Gastrocnemius medialis (tissue), 4 donors: ENCODE measurements around the gene CRTC3. TPM values are rescaled to one million over a fixed set of nuclear protein-coding genes. Genes with fewer than 3 reads are reported as not detected.
A peak's percentile ranks its signal among the peaks of the same experiment; 100 is the strongest.
"Not testable (repeated sequence)": the region's sequence is repeated elsewhere in the genome, so short reads cannot be mapped to it uniquely, and the experiment has no call there.

ENCODE experiments used
- ATAC-seq, 2 donors: fragments of 150-250 bp; one replicate each; pipeline ENCODE4 v1.9.1; 2016
- DNase-seq, 2 donors: peaks; one replicate each; pipeline ENCODE4 v3.0.0-alpha.2; 2019
- H3K27ac ChIP-seq, 4 donors: fragments of 200-600 bp; sonication (generic); 1 replicate in 1 of 4; 2 replicates in 3 of 4; pipeline ENCODE4 v1.5.1; 2016 to 2018; ENCODE audit warnings: mild to moderate bottlenecking in 2 of 4, moderate library complexity in 1 of 4
- H3K27me3 ChIP-seq, 3 donors: fragments of 200-600 bp; sonication (generic) in 2 of 3; 1 replicate in 1 of 3; 2 replicates in 2 of 3; pipeline versions ENCODE4 v1.5.1 to v1.6.0; 2016 to 2019; ENCODE audit warnings: mild to moderate bottlenecking in 1 of 3, moderate library complexity in 1 of 3
- H3K36me3 ChIP-seq, 2 donors: fragments of 200-600 bp; sonication (generic) in 1 of 2; one replicate each; pipeline ENCODE4 v1.5.1; 2017 to 2018
- H3K4me1 ChIP-seq, 2 donors: fragments of 200-600 bp; sonication (generic) in 1 of 2; one replicate each; pipeline ENCODE4 v1.5.1; 2016 to 2017; ENCODE audit warnings: mild to moderate bottlenecking in 2 of 2
- H3K4me3 ChIP-seq, 4 donors: fragments of 200-600 bp; sonication (generic) in 3 of 4; 1 replicate in 1 of 4; 2 replicates in 3 of 4; pipeline ENCODE4 v1.5.1; 2016 to 2019; ENCODE audit warnings: mild to moderate bottlenecking in 2 of 4
- H3K9me3 ChIP-seq, 3 donors: fragments of 200-600 bp; sonication (generic) in 2 of 3; 1 replicate in 1 of 3; 2 replicates in 2 of 3; pipeline ENCODE4 v1.5.1; 2016 to 2019
- POLR2A ChIP-seq, 2 donors: fragments of 450-650 bp; IDR thresholded peaks; one replicate each; pipeline ENCODE4 v1.6.1; 2017; ENCODE audit warnings: antibody characterized with exemption in 2 of 2, mild to moderate bottlenecking in 2 of 2, moderate library complexity in 2 of 2
- in situ Hi-C, 4 donors: fragments of 200-750 bp; cut with MboI; loops; one replicate each; pipeline versions ENCODE4 v1.15.0 to v1.8.0; 2017; ENCODE audit warnings: low sequenced_read_pairs in 4 of 4
- intact Hi-C: fragments of 100-400 bp; cut with DNase I; formaldehyde crosslinking; loops from one replicate; pipeline ENCODE4 v1.15.1; 2023; ENCODE audit warnings: low total_unique reads
- total RNA-seq, 4 donors: library from RNA; depleted of rRNA; stranded (reverse); fragments of >200 nt; gene quantifications; one replicate each; pipeline versions ENCODE4 v1.1.0 to v1.2.3, GENCODE V29; 2016
- TF ChIP-seq, protein P1 (sequence below), 5 experiments: fragments of 450-650 bp in 3 of 5; fragments of 200-600 bp in 2 of 5; sonication (generic) in 2 of 5; IDR thresholded peaks in 4 of 5; conservative IDR thresholded peaks in 1 of 5; 1 replicate in 4 of 5; 2 replicates in 1 of 5; pipeline ENCODE4 v1.5.1; 2016 to 2019; ENCODE audit warnings: antibody characterized with exemption in 5 of 5, mild to moderate bottlenecking in 3 of 5, moderate library complexity in 3 of 5

Gene CRTC3
- total RNA-seq, 4 donors from 2014 or later, result 20.7 to 41.4 (median 30.5) TPM

DNA sequence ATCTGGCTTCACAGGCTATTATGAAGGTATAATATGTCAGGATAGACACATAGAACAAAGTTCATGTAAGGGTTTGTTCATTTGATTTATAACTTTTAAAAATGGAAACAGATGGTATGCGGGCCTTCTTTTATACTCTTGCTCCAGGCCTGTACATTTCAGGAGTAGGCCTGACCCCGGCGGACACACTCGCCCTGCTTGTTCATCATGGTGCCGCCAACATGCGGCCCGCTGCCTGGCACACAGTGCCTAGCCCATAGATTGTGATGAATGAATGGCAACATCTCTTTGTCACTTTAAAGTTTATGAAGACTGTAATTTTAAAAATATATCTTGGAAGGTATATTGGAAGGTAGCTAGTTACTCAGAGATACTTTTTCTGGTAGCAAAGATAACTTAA lies 95.3 kb downstream of the CRTC3 start:
- ATAC-seq (peak in 1 of 2 donors; percentile 0), DNase-seq (no peak)
- intact Hi-C loops, result no loop called here
- peak overlapping the region; percentile 78 to 91 (median 88) for H3K27ac ChIP-seq
- H3K36me3 ChIP-seq, result peaks cover 0 to 41% of the 10 kb centered on the region in 2 donors
- no peaks in the 10 kb centered on the region for H3K27me3 ChIP-seq
- TF ChIP-seq POLR2A (IDR thresholded peaks at IDR 0.05), result no peak
- TF ChIP-seq, protein P1, sequence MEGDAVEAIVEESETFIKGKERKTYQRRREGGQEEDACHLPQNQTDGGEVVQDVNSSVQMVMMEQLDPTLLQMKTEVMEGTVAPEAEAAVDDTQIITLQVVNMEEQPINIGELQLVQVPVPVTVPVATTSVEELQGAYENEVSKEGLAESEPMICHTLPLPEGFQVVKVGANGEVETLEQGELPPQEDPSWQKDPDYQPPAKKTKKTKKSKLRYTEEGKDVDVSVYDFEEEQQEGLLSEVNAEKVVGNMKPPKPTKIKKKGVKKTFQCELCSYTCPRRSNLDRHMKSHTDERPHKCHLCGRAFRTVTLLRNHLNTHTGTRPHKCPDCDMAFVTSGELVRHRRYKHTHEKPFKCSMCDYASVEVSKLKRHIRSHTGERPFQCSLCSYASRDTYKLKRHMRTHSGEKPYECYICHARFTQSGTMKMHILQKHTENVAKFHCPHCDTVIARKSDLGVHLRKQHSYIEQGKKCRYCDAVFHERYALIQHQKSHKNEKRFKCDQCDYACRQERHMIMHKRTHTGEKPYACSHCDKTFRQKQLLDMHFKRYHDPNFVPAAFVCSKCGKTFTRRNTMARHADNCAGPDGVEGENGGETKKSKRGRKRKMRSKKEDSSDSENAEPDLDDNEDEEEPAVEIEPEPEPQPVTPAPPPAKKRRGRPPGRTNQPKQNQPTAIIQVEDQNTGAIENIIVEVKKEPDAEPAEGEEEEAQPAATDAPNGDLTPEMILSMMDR (IDR thresholded peaks at IDR 0.05 in 4 of 5, conservative IDR thresholded peaks at IDR 0.05 in 1 of 5), result no peak
- no peaks in the 10 kb centered on the region for H3K9me3 ChIP-seq
- in situ Hi-C loops, result no loop called here
- peaks cover 19 to 25% of the 10 kb centered on the region in 2 donors for H3K4me1 ChIP-seq
- no peak overlapping the region for H3K4me3 ChIP-seq

DNA sequence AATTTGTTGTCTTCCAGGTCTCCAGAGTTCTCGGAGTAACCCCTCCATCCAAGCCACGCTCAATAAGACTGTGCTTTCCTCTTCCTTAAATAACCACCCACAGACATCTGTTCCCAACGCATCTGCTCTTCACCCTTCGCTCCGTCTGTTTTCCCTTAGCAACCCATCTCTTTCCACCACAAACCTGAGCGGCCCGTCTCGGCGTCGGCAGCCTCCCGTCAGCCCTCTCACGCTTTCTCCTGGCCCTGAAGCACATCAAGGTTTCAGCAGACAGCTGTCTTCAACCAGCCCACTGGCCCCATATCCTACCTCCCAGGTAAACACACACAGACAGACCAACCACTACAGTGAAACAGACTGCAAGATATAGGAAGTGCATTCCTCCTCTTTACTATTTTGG lies 99.5 kb downstream of the CRTC3 start:
- ATAC-seq, result no peak
- intact Hi-C loops, result no loop called here

DNA sequence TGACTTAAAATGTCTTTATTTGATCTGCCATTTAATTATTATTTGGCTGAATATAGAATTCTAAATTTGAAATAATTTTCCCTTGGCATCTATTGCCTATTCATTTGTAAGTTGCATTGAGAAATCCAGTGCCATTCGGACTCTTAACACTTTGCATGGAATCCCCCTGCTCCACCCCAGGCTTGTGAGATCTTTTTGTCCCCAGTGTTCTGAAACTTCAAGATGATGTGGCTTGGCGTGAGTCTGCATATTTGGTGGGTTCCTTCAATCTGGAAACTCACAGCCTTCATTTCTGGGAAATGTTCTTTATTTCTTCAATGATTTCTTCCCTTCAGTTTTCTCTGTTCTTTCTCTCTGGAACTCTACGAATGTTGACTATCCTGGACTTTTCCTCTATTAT lies 103.6 kb downstream of the CRTC3 start:
- H3K27ac ChIP-seq, result no peak overlapping the region
- intact Hi-C loops (no loop called here), in situ Hi-C loops (no loop called here)
- H3K27me3 ChIP-seq, result no peaks in the 10 kb centered on the region
- peaks cover 0 to 65% of the 10 kb centered on the region in 2 donors for H3K36me3 ChIP-seq
- H3K9me3 ChIP-seq, result no peaks in the 10 kb centered on the region
- no peak for TF ChIP-seq POLR2A (IDR thresholded peaks at IDR 0.05)
- TF ChIP-seq, protein P1 (IDR thresholded peaks at IDR 0.05 in 4 of 5, conservative IDR thresholded peaks at IDR 0.05 in 1 of 5), result no peak
- DNase-seq (no peak), ATAC-seq (no peak)
- H3K4me3 ChIP-seq, result no peak overlapping the region
- H3K4me1 ChIP-seq, result no peaks in the 10 kb centered on the region

More for the DNA sequence above, 99.5 kb downstream of the CRTC3 start:
- H3K4me1 ChIP-seq, result peaks cover 9 to 10% of the 10 kb centered on the region in 2 donors
- TF ChIP-seq POLR2A (IDR thresholded peaks at IDR 0.05), result no peak
- TF ChIP-seq, protein P1 (IDR thresholded peaks at IDR 0.05 in 4 of 5, conservative IDR thresholded peaks at IDR 0.05 in 1 of 5), result no peak
- H3K27me3 ChIP-seq, result no peaks in the 10 kb centered on the region
- no peak for DNase-seq
- H3K9me3 ChIP-seq, result no peaks in the 10 kb centered on the region
- in situ Hi-C loops, result no loop called here
- no peak overlapping the region for H3K4me3 ChIP-seq
- H3K27ac ChIP-seq, result no peak overlapping the region
- peaks cover 0 to 68% of the 10 kb centered on the region in 2 donors for H3K36me3 ChIP-seq

DNA sequence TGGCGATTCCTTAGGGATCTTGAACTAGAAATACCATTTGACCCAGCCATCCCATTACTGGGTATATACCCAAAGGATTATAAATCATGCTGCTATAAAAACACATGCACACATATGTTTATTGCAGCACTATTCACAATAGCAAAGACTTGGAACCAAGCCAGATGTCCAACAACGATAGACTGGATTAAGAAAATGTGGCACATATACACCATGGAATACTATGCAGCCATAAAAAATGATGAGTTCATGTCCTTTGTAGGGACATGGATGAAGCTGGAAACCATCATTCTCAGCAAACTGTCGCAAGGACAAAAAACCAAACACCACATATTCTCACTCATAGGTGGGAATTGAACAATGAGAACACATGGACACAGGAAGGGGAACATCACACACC lies 107.3 kb downstream of the CRTC3 start:
- DNase-seq, intact Hi-C loops, H3K4me1 ChIP-seq, in situ Hi-C loops, H3K27ac ChIP-seq, ATAC-seq, H3K27me3 ChIP-seq, H3K9me3 ChIP-seq, H3K4me3 ChIP-seq: not testable (repeated sequence)
- H3K36me3 ChIP-seq, result peaks cover 0 to 67% of the 10 kb centered on the region in 2 donors

DNA sequence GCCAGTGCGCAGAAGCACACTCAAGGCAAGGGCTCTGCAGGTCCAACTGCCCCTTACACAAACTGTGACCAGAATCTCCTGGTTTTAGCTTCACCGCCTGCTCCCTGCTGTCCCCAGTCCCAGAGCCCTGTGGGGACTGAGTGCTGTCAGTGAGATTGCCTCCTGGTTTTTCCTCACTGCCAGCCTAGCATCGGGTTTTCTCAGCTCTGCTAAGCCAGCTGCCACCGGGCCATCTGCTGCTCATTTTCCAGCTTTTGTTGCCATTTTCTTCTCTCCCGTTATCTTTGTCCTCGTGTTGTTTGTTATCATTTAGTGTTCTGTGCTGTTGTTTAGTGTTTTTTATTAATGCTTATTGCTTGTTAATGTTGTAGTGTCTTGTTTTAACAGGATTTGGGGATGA lies 108.0 kb downstream of the CRTC3 start:
- TF ChIP-seq, protein P1 (IDR thresholded peaks at IDR 0.05 in 4 of 5, conservative IDR thresholded peaks at IDR 0.05 in 1 of 5), result no peak
- peaks cover 0 to 67% of the 10 kb centered on the region in 2 donors for H3K36me3 ChIP-seq
- ATAC-seq (no peak), DNase-seq (peak in 1 of 2 donors; percentile 4)
- no peak overlapping the region for H3K4me3 ChIP-seq
- H3K27ac ChIP-seq, result no peak overlapping the region
- intact Hi-C loops, result no loop called here
- H3K9me3 ChIP-seq, result no peaks in the 10 kb centered on the region
- in situ Hi-C loops, result no loop called here
- H3K4me1 ChIP-seq, result no peaks in the 10 kb centered on the region
- H3K27me3 ChIP-seq, result no peaks in the 10 kb centered on the region
